ENCODE measurements around the gene OGFOD3.

GRCh38 chr17:82442643-82443464, 24.5 kb upstream of the OGFOD3 start:
- no peak for TF ChIP-seq CTCF (IDR thresholded peaks at IDR 0.05)
- TF ChIP-seq POLR2A (IDR thresholded peaks at IDR 0.05) = no peak

All from Peyer's patch (tissue), 4 donors.